HCT116 (cell line): Measurements from ENCODE around the gene IPO11. TPM values are rescaled to one million over a fixed set of nuclear protein-coding genes. Genes with fewer than 3 reads are reported as not detected.

Experiments used
- ATAC-seq: fragments of 200-7000 bp; cut with Tn5 transposase; 2 replicates; pipeline ENCODE4 v1.9.1; 2020; ENCODE audit warnings: mild to moderate bottlenecking, moderate library complexity
- BruUV-seq: library from RNA; stranded (reverse); fragments of 400-500 nt; replicated peaks from 2 replicates; lab custom pipeline; 2021; lab: Mats Ljungman, UMichigan
- CTCF ChIA-PET: fragments of 300-600 bp; sonication (Branson Sonifier 250); formaldehyde crosslinking; loops from one replicate; lab custom pipeline; 2021; ENCODE audit warnings: antibody characterized with exemption; lab: Charles Lee
- POLR2A ChIA-PET: fragments of 300-600, 350-600 bp; sonication (Branson Sonifier 250); formaldehyde crosslinking; loops from one replicate; lab custom pipeline; 2021; ENCODE audit warnings: antibody characterized with exemption; lab: Charles Lee
- RAD21 ChIA-PET, 2 experiments: fragments of 300-600 bp; sonication (Branson Sonifier 250); formaldehyde crosslinking; loops; one replicate each; lab custom pipeline; 2023; ENCODE audit warnings: low total read pairs in 2 of 2; ENCODE audit not compliant: uncharacterized antibody in 2 of 2, unreplicated experiment in 2 of 2, low non-redundant PET in 1 of 2; lab: Charles Lee
- DNase-seq: peaks from one replicate; pipeline ENCODE4 v3.0.0-alpha.2; 2010; ENCODE audit warnings: low read depth, low spot score
- H2AFZ ChIP-seq: fragments of 200-600 bp; shearing (Covaris generic), sonication (generic); 2 replicates; pipeline ENCODE4 v1.6.1; 2017; ENCODE audit warnings: low read depth, mixed run types, mixed read lengths, antibody characterized with exemption, low read length; ENCODE audit not compliant: poor library complexity, severe bottlenecking
- H3K27ac ChIP-seq: 2 replicates; pipeline ENCODE4 v1.5.1; 2012; ENCODE audit warnings: low read depth, low read length
- H3K27me3 ChIP-seq: fragments of 200-600 bp; sonication (generic); 2 replicates; pipeline ENCODE4 v1.6.1; 2016; ENCODE audit warnings: mixed run types, low read length, mixed read lengths; ENCODE audit not compliant: insufficient read depth
- H3K36me3 ChIP-seq, 2 experiments: fragments of 200-500 bp in 1 of 2; fragments of 200-600 bp in 1 of 2; sonication (Bioruptor generic) in 1 of 2; sonication (generic) in 1 of 2; 2 replicates each; pipeline versions ENCODE4 v1.5.1 to v1.6.1; 2014 to 2016; ENCODE audit warnings: low read length in 2 of 2, inconsistent platforms in 1 of 2, mixed read lengths in 1 of 2, mixed run types in 1 of 2; ENCODE audit not compliant: insufficient read depth in 2 of 2, control insufficient read depth in 1 of 2
- H3K4me1 ChIP-seq, 2 experiments: fragments of 200-600 bp in 1 of 2; sonication (generic) in 1 of 2; 2 replicates each; pipeline versions ENCODE4 v1.5.1 to v1.6.1; 2012 to 2017; ENCODE audit warnings: low read length in 2 of 2, inconsistent platforms in 1 of 2, mild to moderate bottlenecking in 1 of 2, mixed read lengths in 1 of 2, mixed run types in 1 of 2, moderate library complexity in 1 of 2; ENCODE audit not compliant: insufficient read depth in 2 of 2, control insufficient read depth in 1 of 2
- H3K4me2 ChIP-seq: fragments of 200-600 bp; sonication (generic); 2 replicates; pipeline ENCODE4 v1.6.1; 2017; ENCODE audit warnings: mixed run types, low read length, mixed read lengths
- H3K4me3 ChIP-seq, 2 experiments: fragments of 200-600 bp in 1 of 2; sonication (generic) in 1 of 2; replicated peaks in 1 of 2; 2 replicates each; pipeline ENCODE4 v1.5.1; 2011 to 2016; ENCODE audit warnings: low read length in 2 of 2, control low read depth in 1 of 2, low read depth in 1 of 2, mild to moderate bottlenecking in 1 of 2, mixed read lengths in 1 of 2, mixed run types in 1 of 2
- H3K79me2 ChIP-seq: fragments of 200-600 bp; sonication (generic); 2 replicates; pipeline ENCODE4 v1.6.1; 2017; ENCODE audit warnings: mild to moderate bottlenecking, mixed run types, low read length, moderate library complexity, mixed read lengths; ENCODE audit not compliant: insufficient read depth
- H3K9ac ChIP-seq: fragments of 200-600 bp; sonication (generic); 2 replicates; pipeline ENCODE4 v1.6.1; 2016; ENCODE audit warnings: low read length, mixed read lengths
- H3K9me2 ChIP-seq: fragments of 200-600 bp; sonication (generic), shearing (Covaris generic); 2 replicates; pipeline ENCODE4 v1.6.1; 2017; ENCODE audit warnings: mixed run types, mild to moderate bottlenecking, moderate library complexity; ENCODE audit not compliant: insufficient read depth
- H3K9me3 ChIP-seq, 2 experiments: fragments of 200-500 bp in 1 of 2; fragments of 200-600 bp in 1 of 2; sonication (Bioruptor generic) in 1 of 2; sonication (generic) in 1 of 2; 2 replicates each; pipeline ENCODE4 v1.6.1; 2014 to 2017; ENCODE audit warnings: low read length in 2 of 2, mixed read lengths in 2 of 2, inconsistent platforms in 1 of 2, low read depth in 1 of 2, mild to moderate bottlenecking in 1 of 2, mixed run types in 1 of 2, moderate library complexity in 1 of 2; ENCODE audit not compliant: control insufficient read depth in 1 of 2, insufficient read depth in 1 of 2
- H4K20me1 ChIP-seq: fragments of 200-600 bp; sonication (generic), shearing (Covaris generic); 2 replicates; pipeline ENCODE4 v1.6.1; 2017; ENCODE audit warnings: mixed run types, mild to moderate bottlenecking, moderate library complexity; ENCODE audit not compliant: insufficient read depth
- ATF3 ChIP-seq: IDR thresholded peaks from 2 replicates; pipeline ENCODE4 v1.6.1; 2012
- CBX3 ChIP-seq: IDR thresholded peaks from 2 replicates; pipeline ENCODE4 v1.6.1; 2012; ENCODE audit warnings: low read depth
- EGR1 ChIP-seq: IDR thresholded peaks from 2 replicates; pipeline ENCODE4 v1.6.1; 2012; ENCODE audit warnings: low read depth
- ELF1 ChIP-seq: IDR thresholded peaks from 2 replicates; pipeline ENCODE4 v1.6.1; 2012; ENCODE audit warnings: low read depth, borderline replicate concordance
- EZH2 ChIP-seq: fragments of 200-600 bp; sonication (generic); IDR thresholded peaks from 2 replicates; pipeline ENCODE4 v1.6.1; 2017; ENCODE audit warnings: antibody characterized with exemption, mixed run types
- EZH2phosphoT487 ChIP-seq: fragments of 200-600 bp; IDR thresholded peaks from 2 replicates; pipeline ENCODE4 v1.6.1; 2018; ENCODE audit warnings: antibody characterized with exemption, borderline replicate concordance
- FOSL1 ChIP-seq: IDR thresholded peaks from 2 replicates; pipeline ENCODE4 v1.6.1; 2012; ENCODE audit warnings: low read depth
- JUND ChIP-seq: IDR thresholded peaks from 2 replicates; pipeline ENCODE4 v1.6.1; 2012
- POLR2A ChIP-seq: IDR thresholded peaks from 2 replicates; pipeline ENCODE4 v1.7.0; 2011; ENCODE audit warnings: borderline replicate concordance; ENCODE audit not compliant: insufficient read depth, insufficient read length; ENCODE audit errors: extremely low read depth
- POLR2AphosphoS5 ChIP-seq: IDR thresholded peaks from 2 replicates; pipeline ENCODE4 v1.6.1; 2011; ENCODE audit warnings: mild to moderate bottlenecking, low read depth, low read length, moderate library complexity
- RAD21 ChIP-seq: IDR thresholded peaks from 2 replicates; pipeline ENCODE4 v1.6.1; 2012; ENCODE audit warnings: low read depth, mild to moderate bottlenecking
- REST ChIP-seq: IDR thresholded peaks from 2 replicates; pipeline ENCODE4 v1.6.1; 2012; ENCODE audit warnings: low read depth
- SIN3A ChIP-seq: IDR thresholded peaks from 2 replicates; pipeline ENCODE4 v1.6.1; 2012; ENCODE audit warnings: low read depth
- SP1 ChIP-seq: IDR thresholded peaks from 2 replicates; pipeline ENCODE4 v1.6.1; 2012; ENCODE audit warnings: low read depth
- SRF ChIP-seq: IDR thresholded peaks from 2 replicates; pipeline ENCODE4 v1.6.1; 2012; ENCODE audit warnings: low read depth
- TCF7L2 ChIP-seq: IDR thresholded peaks from 2 replicates; pipeline ENCODE4 v1.7.0; 2011; ENCODE audit warnings: borderline replicate concordance, inconsistent platforms; ENCODE audit not compliant: insufficient read depth, insufficient read length; ENCODE audit errors: extremely low read depth
- ZBTB33 ChIP-seq: IDR thresholded peaks from 2 replicates; pipeline ENCODE4 v1.6.1; 2011; ENCODE audit warnings: mild to moderate bottlenecking, low read length, moderate library complexity; ENCODE audit not compliant: insufficient replicate concordance; ENCODE audit errors: extremely low read depth
- ZFX ChIP-seq: fragments of 450-650 bp; IDR thresholded peaks from 2 replicates; pipeline ENCODE4 v1.6.1; 2017
- ZNF274 ChIP-seq: fragments of 200-500 bp; sonication (Bioruptor generic); IDR thresholded peaks from 2 replicates; pipeline ENCODE4 v1.6.1; 2014; ENCODE audit warnings: mild to moderate bottlenecking, low read depth, low read length, inconsistent platforms
- intact Hi-C: fragments of 100-400 bp; cut with micrococcal nuclease; formaldehyde crosslinking; loops from 2 replicates; pipeline ENCODE4 v1.10.0; 2022
- total RNA-seq: library from RNA; stranded (reverse); gene quantifications from one replicate; pipeline ENCODE4 v1.2.1, GENCODE V29; 2021; ENCODE audit not compliant: unreplicated experiment

The IPO11 gene
- total RNA-seq, 1 experiment from 2014 or later: 55.1 TPM

- H3K27me3 ChIP-seq: no peaks in the 10 kb centered on the region
- POLR2A ChIA-PET: no interaction called here
- H3K9ac ChIP-seq: no peak overlapping the region
- H2AFZ ChIP-seq: no peak overlapping the region
- ATAC-seq: no peak
- no peaks in the 10 kb centered on the region for H4K20me1 ChIP-seq
- H3K27ac ChIP-seq: no peak overlapping the region
- TF ChIP-seq TCF7L2: no peak
- TF ChIP-seq SRF: no peak
- TF ChIP-seq ZFX: no peak
- no peak for TF ChIP-seq JUND
- no peak for TF ChIP-seq REST
- TF ChIP-seq SIN3A: no peak
- TF ChIP-seq RAD21: no peak
- TF ChIP-seq FOSL1: no peak
- no peak for TF ChIP-seq ELF1
- no peak for TF ChIP-seq ATF3
- TF ChIP-seq ZNF274: no peak
- no peak for TF ChIP-seq EZH2
- no peak for TF ChIP-seq POLR2AphosphoS5
- TF ChIP-seq POLR2A: no peak
- no peak for TF ChIP-seq CBX3
- TF ChIP-seq EZH2phosphoT487: no peak
- TF ChIP-seq SP1: no peak
- no peak for TF ChIP-seq EGR1
- no peak for TF ChIP-seq ZBTB33
- TF ChIP-seq, all 23 proteins: peak for 0
- H3K36me3 ChIP-seq: no peaks in the 10 kb centered on the region
- RAD21 ChIA-PET: no interaction called here
- H3K79me2 ChIP-seq: no peaks in the 10 kb centered on the region
- intact Hi-C loops: no loop called here
- no peak for DNase-seq
- H3K4me3 ChIP-seq: no peak overlapping the region
- H3K4me2 ChIP-seq: no peak overlapping the region
- no peaks in the 10 kb centered on the region for H3K4me1 ChIP-seq
- BruUV-seq: no TSS peak
- CTCF ChIA-PET: no interaction called here
- H3K9me3 ChIP-seq: no peaks in the 10 kb centered on the region
- no peaks in the 10 kb centered on the region for H3K9me2 ChIP-seq
Measured at GRCh38 chr5:62576570-62577170, 164.1 kb downstream of the IPO11 start.
